GM21381 (cell line): Measurements from ENCODE around the gene NCBP1.

Experiments used
- ATAC-seq: cut with Tn5 transposase; IDR thresholded peaks from one replicate; pipeline ENCODE4 v1.9.1; 2021; ENCODE audit warnings: mild to moderate bottlenecking, moderate library complexity; ENCODE audit not compliant: unreplicated experiment

NCBP1 gene

GRCh38 chr9:97710356-97711222 is 77.0 kb downstream of the NCBP1 start:
- peak; percentile 55 for ATAC-seq

GRCh38 chr9:97711223-97711626 is 77.6 kb downstream of the NCBP1 start:
- ATAC-seq: no peak

- no peak for ATAC-seq
Observed at GRCh38 chr9:97714435-97714834, 80.8 kb downstream of the NCBP1 start.

GRCh38 chr9:97717866-97718265 is 84.2 kb downstream of the NCBP1 start:
- ATAC-seq: no peak

- ATAC-seq: no peak
Observed at GRCh38 chr9:97721396-97721795, 87.8 kb downstream of the NCBP1 start.

- no peak for ATAC-seq
Observed at GRCh38 chr9:97722331-97722730, 88.7 kb downstream of the NCBP1 start.
